ENCODE results near the gene PRKD2.
"Not testable (repeated sequence)": the region's sequence is repeated elsewhere in the genome, so short reads cannot be mapped to it uniquely, and the experiment has no call there.

- TF ChIP-seq CTCF (conservative IDR thresholded peaks at IDR 0.05); EZH2 (IDR thresholded peaks at IDR 0.05; ENCODE audit: low read depth): not testable (repeated sequence)
These were observed 44.0 kb upstream of the PRKD2 start for GRCh38 chr19:46760897-46761296.
